Suppressor macrophage treated with lipopolysaccharide for 4 hours (primary cell): ENCODE results near the gene SLC26A3.

Experiments
- DNase-seq: peaks from one replicate; pipeline ENCODE4 v3.0.0-alpha.2; 2020

The SLC26A3 gene

DNA sequence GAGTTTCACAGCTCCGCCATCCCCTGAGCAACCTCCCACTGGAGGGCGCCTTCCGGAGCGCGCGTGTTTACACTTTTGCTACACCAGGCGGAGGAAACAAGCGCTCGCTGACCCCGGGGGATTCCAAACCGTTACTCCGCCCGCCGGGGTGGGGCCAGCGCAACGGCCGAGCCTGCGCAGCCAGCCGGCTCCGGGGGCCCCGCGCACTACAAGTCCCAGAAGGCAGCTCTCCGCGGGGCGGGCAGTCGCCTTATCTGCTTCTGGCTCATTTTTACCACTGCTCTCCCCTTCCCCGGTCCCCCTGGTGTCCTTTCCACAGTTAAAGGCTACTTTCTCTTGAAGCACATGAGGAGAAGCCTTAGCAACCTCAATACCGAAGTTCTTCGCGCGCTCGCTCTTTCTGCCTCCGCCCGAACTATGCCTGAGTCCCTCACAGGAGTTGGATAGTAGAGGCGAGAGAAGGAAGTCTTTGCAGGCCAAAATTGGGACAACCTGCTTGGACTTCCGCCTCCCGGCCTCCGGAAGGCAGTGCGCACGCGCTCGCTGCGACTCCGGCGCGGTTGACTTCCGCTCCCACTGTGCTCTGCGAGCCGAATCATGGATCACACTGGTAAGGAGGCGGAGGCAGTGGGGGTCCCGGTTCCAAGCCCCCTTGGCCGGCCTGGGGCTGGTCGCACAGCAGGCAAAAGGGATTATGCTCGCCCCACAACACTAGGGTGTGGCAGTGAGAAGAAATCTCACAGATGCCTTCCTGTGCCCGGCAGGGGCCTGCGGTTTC lies 59.3 kb downstream of the SLC26A3 start, which contains the start of gene CBLL1:
Gene CBLL1 (plus strand): TSS at position 576 of the 778 bp plus-strand sequence. CDS start 22 bp downstream, at position 598.
- DNase-seq = peak; percentile 98

DNA sequence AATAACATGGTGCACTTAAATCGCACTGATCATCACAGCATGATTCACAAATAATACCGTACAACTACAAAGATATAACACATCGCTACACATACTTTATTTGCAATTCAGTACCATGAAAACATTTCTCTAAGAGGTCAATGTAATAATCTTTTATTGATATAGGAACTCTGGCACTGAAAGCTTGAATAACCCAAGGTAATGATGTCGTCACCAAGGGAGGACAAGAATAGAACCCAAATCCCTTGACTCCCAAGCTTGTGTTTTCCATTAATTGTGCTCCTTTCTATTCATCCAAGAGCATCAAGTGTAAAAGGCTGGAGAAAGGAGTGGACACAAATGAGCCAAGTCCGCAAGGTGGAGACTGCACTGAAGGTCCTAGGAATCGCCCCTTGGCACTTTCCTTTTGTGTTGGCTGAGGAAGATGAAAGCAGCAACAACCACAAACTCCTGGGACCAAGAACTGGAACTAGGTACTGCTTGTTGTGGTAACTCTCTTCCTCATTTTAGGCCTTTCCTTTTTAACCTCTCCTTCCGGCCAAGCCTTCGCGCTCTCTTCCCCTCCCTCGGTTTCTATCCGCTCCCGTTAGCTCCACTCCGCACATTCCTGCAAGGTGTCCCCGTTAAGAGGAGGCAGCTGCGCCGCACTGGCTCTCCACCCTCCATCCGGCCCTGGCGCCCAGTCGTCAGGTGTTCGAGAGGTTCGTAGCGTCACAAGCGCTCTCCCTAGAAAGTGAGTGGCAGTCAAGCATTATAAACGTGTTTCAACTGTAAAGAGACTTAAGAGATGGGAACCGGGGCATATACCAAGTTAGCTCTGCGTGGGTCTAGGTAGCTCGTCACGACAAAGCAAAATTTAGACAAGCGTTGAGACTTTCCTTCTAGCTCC lies 60.1 kb downstream of the SLC26A3 start:
- DNase-seq = peak; percentile 73

DNA sequence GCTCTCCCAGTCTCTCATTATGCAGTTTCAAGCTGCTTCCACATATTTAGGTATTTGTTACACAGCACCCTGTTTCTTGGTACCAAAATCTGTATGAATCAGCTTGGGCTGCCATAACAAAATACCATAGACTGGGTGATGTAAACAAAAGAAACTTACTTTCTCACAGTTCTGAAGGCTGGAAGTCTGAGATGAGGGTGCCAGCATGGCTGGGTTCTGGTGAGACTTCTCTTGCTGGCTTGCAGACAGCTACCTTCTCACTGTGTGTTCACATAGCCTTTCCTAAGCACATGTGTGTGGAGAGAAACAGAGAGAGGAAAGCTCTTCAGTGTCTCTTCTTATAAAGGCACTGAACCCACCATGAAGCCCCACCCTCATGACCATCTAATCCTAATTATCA lies 74.7 kb downstream of the SLC26A3 start:
- DNase-seq = no peak

DNA sequence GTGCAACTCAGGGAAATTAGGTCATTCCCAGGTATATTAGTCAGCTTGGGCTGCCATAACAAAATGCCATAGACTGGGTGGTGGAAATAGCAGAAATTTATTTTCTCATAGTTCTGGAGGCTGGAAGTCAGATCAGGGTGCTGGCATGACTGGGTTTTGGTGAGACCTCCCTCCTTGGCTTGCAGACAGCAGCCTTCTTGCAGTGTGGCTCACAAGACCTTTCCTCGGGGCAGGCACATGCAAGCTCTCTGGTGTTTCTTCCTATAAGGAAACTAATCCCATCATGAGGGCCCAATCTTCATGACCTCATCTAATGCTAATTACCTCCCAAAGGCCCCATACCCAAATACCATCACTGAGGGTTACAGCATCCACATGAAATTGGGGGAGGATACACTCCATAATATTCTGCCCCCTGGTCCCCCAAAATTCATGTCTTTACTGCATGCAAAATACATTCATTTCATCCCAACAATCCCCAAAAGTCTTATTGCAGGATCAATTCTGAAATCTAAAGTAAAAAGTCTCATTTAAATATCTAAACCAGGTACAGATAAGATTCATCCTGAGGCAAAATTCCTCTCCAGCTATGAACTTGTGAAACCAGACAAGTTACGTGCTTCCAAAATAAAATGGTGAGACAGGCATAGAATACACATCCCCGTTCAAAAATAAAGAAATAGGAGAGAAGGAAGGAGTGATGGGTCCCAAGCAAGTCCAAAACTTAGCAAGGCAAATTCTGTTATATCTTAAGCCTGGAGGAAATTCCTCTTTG lies 76.5 kb downstream of the SLC26A3 start:
- DNase-seq = no peak

DNA sequence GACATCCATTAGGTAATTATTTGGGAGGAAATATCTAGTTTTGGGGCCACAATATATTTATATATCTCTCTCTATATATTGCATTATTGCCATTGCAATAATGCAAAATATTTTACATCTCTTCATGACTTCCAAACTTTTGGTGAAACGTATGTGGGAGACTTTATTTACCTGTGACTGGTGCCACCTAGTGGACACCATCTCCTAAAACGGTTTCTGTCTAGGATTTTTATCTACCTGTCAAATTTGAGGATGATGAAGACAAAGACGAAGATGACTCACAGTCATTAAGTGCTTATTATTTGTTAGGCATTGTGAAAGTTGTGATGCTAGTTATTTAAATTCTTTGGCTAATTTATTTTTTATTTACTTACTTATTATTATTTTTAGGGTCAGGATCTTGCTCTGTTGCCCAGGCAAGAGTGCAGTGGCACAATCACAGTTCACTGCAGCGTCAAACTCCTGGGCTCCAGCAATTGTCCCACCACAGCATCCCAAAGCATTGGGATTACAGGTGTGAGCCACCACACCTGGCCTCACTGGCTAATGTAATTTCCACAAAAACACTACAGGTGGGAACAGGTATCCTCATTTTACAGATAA lies 77.8 kb downstream of the SLC26A3 start:
- peak; percentile 50 for DNase-seq

DNA sequence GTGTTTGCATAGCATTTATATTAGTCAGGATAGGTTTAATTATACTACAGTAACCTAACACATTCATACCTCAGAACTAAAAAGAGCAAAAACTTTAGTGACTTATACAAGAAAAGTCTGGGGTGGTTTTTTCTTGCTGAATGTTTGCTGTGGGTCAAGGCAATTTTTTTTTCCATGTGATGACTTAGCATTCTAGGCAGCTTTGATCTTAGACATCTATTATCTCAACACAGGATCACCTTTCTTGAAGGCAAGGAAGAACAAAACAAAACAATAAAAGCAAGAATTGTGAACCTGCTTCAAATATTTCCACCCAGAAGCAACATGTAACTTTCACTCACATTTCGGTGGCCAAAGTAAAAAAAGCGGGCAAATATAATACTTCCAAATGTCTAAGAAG lies 79.8 kb downstream of the SLC26A3 start:
- DNase-seq = no peak

DNA sequence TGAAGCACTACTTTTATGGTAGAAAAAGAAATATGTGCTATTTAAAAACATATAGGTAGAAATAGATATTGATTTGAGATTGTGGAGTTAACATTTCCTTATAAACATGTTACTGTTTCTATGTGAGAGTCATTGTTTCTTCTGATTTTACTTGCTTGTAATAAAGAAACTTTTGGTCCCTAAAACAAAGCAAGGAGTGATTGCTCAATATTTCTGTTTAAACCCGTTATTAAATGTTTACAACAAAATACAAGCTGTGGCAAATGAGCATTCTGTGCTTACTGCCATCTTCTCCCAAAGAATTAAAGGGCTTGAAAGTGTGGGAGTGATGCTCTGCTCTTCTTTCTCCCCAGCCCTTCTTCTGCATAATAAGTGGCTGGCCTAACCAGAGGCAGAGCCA lies 81.7 kb downstream of the SLC26A3 start:
- no peak for DNase-seq

DNA sequence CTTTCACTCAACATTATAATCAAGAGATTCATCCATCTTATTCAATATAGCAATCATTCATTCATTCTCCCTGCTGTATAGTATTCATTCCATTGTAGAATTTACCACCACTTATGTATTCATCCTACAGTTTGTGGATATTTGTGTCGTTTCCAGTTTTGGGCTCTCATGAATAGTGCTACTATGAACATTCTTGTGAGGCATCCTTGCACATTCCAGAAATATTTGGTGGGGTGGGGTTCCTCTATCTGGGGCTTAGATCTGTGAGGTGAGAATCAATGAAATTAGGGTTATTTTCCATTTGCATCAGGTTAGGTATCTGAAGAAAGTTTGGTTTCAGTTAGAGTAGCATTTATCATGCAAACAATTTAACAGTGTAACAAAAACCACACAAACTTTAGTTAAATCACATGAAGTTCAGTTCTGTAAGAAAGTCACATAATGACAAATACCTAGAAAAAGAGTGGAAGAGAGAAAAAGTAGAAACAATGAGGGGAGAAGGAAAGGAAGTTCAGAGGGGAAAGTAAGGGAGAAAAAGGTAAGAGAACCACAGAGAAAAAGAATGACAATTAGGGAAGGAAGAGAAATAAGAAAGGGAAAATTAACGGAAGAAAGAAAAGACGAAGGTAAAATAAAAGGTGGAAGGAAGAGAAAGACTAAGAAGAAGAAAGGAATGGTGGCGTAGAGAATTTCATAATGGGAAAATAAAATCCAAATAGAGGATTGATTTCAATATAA lies 84.4 kb downstream of the SLC26A3 start:
- no peak for DNase-seq

DNA sequence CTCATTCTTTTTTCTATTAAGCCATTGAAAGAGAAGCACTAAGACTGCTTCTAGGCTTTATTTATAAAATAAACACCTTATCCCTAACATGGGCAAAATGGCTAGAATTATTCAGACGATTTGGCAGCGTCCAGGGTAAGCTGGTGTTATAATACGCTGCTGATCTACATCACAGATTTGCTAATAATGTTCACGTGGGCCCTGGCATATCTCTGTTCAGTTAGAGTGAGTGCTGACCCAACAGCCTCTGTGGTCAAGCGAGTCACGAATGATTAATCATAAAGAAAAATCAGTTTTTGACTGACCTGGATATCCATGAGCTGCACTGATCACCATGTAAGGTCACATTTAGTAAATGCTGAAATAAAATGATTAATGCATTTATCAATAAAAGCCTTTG lies 87.5 kb downstream of the SLC26A3 start:
- no peak for DNase-seq
